Stimulated activated naive B cell treated with anti-CD40 and anti-IgM and Interleukin-4, amounts not matched to agents 10 μg/mL and 1 μg/mL and 100 μg/mL, for 72 hours (primary cell): Measurements from ENCODE around the gene ZNF668.
"Not testable (repeated sequence)": the region's sequence is repeated elsewhere in the genome, so short reads cannot be mapped to it uniquely, and the experiment has no call there.

Experiments used
- ATAC-seq, 2 donors: fragments of 150-1000 bp; cut with Tn5 transposase; replicated peaks; 2 replicates each; pipeline ENCODE4 v1.10.0; 2021; ENCODE audit warnings: moderate library complexity in 1 of 2
- DNase-seq: peaks from one replicate; pipeline ENCODE4 v3.0.0; 2021
- H3K27ac Mint-ChIP-seq: one replicate; pipeline ENCODE4 v1.8.0; 2022; ENCODE audit warnings: mild to moderate bottlenecking, mixed read lengths
- H3K27me3 Mint-ChIP-seq, 2 donors: one replicate each; pipeline ENCODE4 v1.8.0; 2022; ENCODE audit warnings: mixed read lengths in 2 of 2
- H3K36me3 Mint-ChIP-seq, 2 donors: one replicate each; pipeline ENCODE4 v1.8.0; 2022; ENCODE audit warnings: mixed read lengths in 2 of 2, mild to moderate bottlenecking in 1 of 2
- H3K4me1 Mint-ChIP-seq, 2 donors: one replicate each; pipeline ENCODE4 v1.8.0; 2022; ENCODE audit warnings: mixed read lengths in 2 of 2, mild to moderate bottlenecking in 1 of 2
- H3K4me3 Mint-ChIP-seq, 2 donors: one replicate each; pipeline ENCODE4 v1.8.0; 2022; ENCODE audit warnings: mild to moderate bottlenecking in 2 of 2, mixed read lengths in 2 of 2, moderate library complexity in 1 of 2
- H3K9me3 Mint-ChIP-seq, 2 donors: one replicate each; pipeline ENCODE4 v1.8.0; 2022; ENCODE audit warnings: mixed read lengths in 2 of 2, mild to moderate bottlenecking in 1 of 2

Gene ZNF668

DNA sequence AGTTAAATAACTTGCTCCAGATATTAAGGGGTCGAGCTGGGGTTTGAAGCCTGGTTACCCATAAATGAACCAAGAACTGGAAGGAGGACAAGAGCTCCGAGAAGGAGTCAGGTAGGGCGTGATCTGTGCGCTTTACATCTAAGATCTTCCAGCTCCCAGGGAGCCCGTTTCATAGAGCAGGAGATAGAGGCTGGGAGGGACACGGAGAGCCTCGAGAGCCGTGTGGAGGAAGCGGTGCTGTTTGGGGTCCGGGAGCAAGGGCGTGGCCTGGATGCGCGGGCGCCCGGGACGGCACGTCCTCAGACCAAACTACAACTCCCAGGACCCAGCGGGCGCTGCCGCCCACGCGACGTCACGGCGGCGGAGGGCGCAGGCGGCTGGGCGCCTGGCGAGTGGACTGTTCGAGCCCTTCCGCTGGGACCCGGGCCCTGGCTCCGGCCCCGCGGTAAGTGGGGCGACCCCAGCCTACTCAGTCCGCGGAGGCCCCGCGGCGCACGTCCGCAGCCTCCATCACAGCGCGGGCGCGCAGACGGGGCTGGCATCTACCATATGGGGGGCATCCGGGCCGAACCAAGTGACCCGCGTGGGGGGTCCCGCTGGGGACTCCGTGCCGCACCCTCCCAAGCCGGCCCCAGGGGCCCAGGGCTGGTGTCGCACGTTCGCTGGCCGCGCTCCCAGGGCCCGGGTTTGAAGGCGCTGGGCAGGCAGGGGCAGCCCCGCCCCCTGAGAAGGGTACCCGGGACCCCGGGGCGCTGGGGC is 34.2 kb upstream of the ZNF668 start, which contains the start of gene BCKDK:
Gene BCKDK (plus strand): TSS at position 352 of the 759 bp plus-strand sequence. CDS start 838 bp downstream, outside the sequence.
- peak within 1 kb of the TSS; percentile 89 to 90 for H3K4me3 Mint-ChIP-seq
- H3K36me3 Mint-ChIP-seq = peaks cover 18 to 34% of the 10 kb centered on the region in 2 donors
- H3K4me1 Mint-ChIP-seq = peaks cover 30 to 56% of the 10 kb centered on the region in 2 donors
- H3K27me3 Mint-ChIP-seq = peaks cover 0 to 4% of the 10 kb centered on the region in 2 donors
- H3K27ac Mint-ChIP-seq = peak within 1 kb of the TSS; percentile 92
- ATAC-seq = peak; percentile 85 to 88
- peak; percentile 70 for DNase-seq
- no peaks in the 10 kb centered on the region for H3K9me3 Mint-ChIP-seq

- peaks cover 27 to 48% of the 10 kb centered on the region in 2 donors for H3K4me1 Mint-ChIP-seq
Measured at GRCh38 chr16:31107465-31107867, 33.4 kb upstream of the ZNF668 start.

GRCh38 chr16:31106509-31107464 is 32.7 kb upstream of the ZNF668 start:
- H3K4me3 Mint-ChIP-seq = no peak overlapping the region
- H3K4me1 Mint-ChIP-seq = peaks cover 26 to 42% of the 10 kb centered on the region in 2 donors
- H3K27me3 Mint-ChIP-seq = peaks cover 0 to 4% of the 10 kb centered on the region in 2 donors
- ATAC-seq (no peak), DNase-seq (no peak)
- H3K27ac Mint-ChIP-seq = peak overlapping the region; percentile 73
- H3K9me3 Mint-ChIP-seq = no peaks in the 10 kb centered on the region
- peaks cover 13 to 23% of the 10 kb centered on the region in 2 donors for H3K36me3 Mint-ChIP-seq

More at GRCh38 chr16:31107465-31107867, 33.4 kb upstream of the ZNF668 start:
- H3K9me3 Mint-ChIP-seq = no peaks in the 10 kb centered on the region
- peak overlapping the region; percentile 89 to 90 for H3K4me3 Mint-ChIP-seq
- ATAC-seq (peak; percentile 1 to 30), DNase-seq (no peak)
- peaks cover 0 to 4% of the 10 kb centered on the region in 2 donors for H3K27me3 Mint-ChIP-seq
- peak overlapping the region; percentile 92 for H3K27ac Mint-ChIP-seq
- H3K36me3 Mint-ChIP-seq = peaks cover 17 to 29% of the 10 kb centered on the region in 2 donors

DNA sequence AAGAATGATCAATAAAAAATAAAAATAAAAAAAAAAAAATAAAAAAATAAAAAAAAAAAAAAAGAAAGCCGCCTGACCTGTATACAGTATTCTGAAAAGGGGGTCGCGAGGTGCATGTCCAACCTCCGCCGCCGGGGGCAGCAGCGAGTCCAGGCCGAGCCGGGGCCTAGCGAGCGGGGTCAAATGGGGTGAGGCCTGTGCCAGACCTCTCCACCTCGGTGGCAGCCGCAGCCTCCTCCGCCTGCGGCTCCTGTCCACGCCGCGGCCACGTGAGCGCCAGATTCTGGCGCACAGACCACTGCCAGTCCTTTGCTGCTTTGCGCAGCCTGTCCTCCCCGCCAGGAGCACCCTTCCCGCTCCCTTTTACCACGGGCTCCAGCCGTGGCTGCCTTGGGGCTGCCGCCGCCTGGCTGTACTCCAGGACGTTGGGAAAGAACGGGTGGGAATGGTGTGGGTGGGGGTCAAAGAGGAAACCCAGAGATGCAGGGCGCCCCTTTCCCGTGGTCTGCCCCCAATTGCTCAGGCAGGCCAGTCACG is 31.7 kb upstream of the ZNF668 start:
- Mint-ChIP-seq H3K27me3 (peaks cover 0 to 4% of the 10 kb centered on the region in 2 donors), H3K4me1 (peaks cover 26 to 33% of the 10 kb centered on the region in 2 donors), H3K9me3 (no peaks in the 10 kb centered on the region), H3K36me3 (peaks cover 13 to 17% of the 10 kb centered on the region in 2 donors), H3K27ac (peak overlapping the region; percentile 38), H3K4me3 (peak overlapping the region; percentile 49 to 66)
- ATAC-seq (peak; percentile 70 to 77), DNase-seq (peak; percentile 80)

- H3K4me1 Mint-ChIP-seq = peaks cover 7 to 10% of the 10 kb centered on the region in 2 donors
- DNase-seq, H3K27ac Mint-ChIP-seq, H3K27me3 Mint-ChIP-seq, H3K9me3 Mint-ChIP-seq, ATAC-seq, H3K36me3 Mint-ChIP-seq, H3K4me3 Mint-ChIP-seq: not testable (repeated sequence)
Measured at GRCh38 chr16:31100876-31101641, 27.0 kb upstream of the ZNF668 start.

GRCh38 chr16:31099860-31100638 is 26.0 kb upstream of the ZNF668 start:
- H3K27ac Mint-ChIP-seq = no peak overlapping the region
- no peaks in the 10 kb centered on the region for H3K9me3 Mint-ChIP-seq
- ATAC-seq (no peak), DNase-seq (no peak)
- no peaks in the 10 kb centered on the region for H3K27me3 Mint-ChIP-seq
- H3K36me3 Mint-ChIP-seq = no peaks in the 10 kb centered on the region
- peaks cover 8 to 15% of the 10 kb centered on the region in 2 donors for H3K4me1 Mint-ChIP-seq
- no peak overlapping the region for H3K4me3 Mint-ChIP-seq

- Mint-ChIP-seq H3K4me3 (peak within 1 kb of the TSS; percentile 88 to 99), H3K9me3 (no peaks in the 10 kb centered on the region), H3K27ac (peak within 1 kb of the TSS; percentile 98), H3K27me3 (no peaks in the 10 kb centered on the region), H3K4me1 (peaks cover 18 to 34% of the 10 kb centered on the region in 2 donors), H3K36me3 (peaks cover 0 to 10% of the 10 kb centered on the region in 2 donors)
- ATAC-seq = peak; percentile 88 to 93
- DNase-seq = peak; percentile 86
Measured at GRCh38 chr16:31094424-31095120, 20.5 kb upstream of the ZNF668 start, which contains the start of gene VKORC1. Gene VKORC1 (minus strand): TSS chr16:31094797. CDS start chr16:31094729, 68 bp downstream.

DNA sequence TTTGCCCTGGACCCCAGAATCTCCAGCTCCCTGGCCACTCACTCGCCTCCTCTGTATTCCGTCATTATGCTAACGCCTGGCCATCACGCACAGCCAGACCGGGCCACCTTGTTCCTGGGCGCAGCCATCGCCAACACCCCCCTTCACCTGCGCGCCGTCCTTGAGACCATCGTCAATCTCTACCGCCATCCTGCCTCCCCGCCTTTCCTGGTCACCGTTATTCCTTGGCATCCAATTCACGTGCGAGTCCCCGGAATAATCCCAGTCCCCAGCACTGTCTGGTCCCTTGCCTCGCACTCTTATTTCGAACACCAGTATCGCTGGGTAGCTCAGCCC is 20.0 kb upstream of the ZNF668 start:
- no peak for DNase-seq
- peak; percentile 4 to 8 for ATAC-seq

DNA sequence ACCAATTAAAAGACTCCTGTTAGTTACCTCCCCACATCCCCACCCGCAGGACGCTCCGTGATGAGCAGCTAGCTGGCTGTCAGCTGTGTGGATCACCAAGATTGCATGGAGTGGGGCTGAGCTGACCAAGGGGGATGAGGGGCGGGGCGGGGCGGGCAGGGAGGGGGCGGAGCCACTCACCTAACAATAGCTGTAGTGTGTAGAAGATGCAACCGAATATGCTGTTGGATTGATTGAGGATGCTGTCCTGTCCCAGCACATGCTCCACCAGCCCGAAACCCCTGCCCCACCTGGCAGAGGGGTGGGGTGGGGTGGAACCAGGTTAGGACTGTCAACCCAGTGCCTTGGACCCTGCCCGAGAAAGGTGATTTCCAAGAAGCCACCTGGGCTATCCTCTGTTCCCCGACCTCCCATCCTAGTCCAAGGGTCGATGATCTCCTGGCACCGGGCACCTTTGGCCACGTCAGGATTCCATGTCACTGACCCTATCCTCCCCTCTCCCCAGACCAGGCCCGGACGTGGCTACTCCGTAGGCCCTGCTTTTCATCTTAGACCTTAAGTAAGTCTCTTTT is 19.2 kb upstream of the ZNF668 start:
- H3K36me3 Mint-ChIP-seq = peaks cover 0 to 12% of the 10 kb centered on the region in 2 donors
- peaks cover 18 to 34% of the 10 kb centered on the region in 2 donors for H3K4me1 Mint-ChIP-seq
- no peaks in the 10 kb centered on the region for H3K9me3 Mint-ChIP-seq
- ATAC-seq (no peak), DNase-seq (no peak)
- peak overlapping the region; percentile 19 to 32 for H3K4me3 Mint-ChIP-seq
- no peak overlapping the region for H3K27ac Mint-ChIP-seq
- H3K27me3 Mint-ChIP-seq = no peaks in the 10 kb centered on the region

More for the DNA sequence above, 20.0 kb upstream of the ZNF668 start:
- peaks cover 0 to 12% of the 10 kb centered on the region in 2 donors for H3K36me3 Mint-ChIP-seq
- no peaks in the 10 kb centered on the region for H3K9me3 Mint-ChIP-seq
- peak overlapping the region; percentile 98 for H3K27ac Mint-ChIP-seq
- H3K4me1 Mint-ChIP-seq = peaks cover 18 to 34% of the 10 kb centered on the region in 2 donors
- H3K27me3 Mint-ChIP-seq = no peaks in the 10 kb centered on the region
- peak overlapping the region; percentile 88 to 99 for H3K4me3 Mint-ChIP-seq

- no peaks in the 10 kb centered on the region for H3K9me3 Mint-ChIP-seq
- no peak overlapping the region for H3K4me3 Mint-ChIP-seq
- ATAC-seq (no peak), DNase-seq (no peak)
- H3K36me3 Mint-ChIP-seq = peaks cover 0 to 12% of the 10 kb centered on the region in 2 donors
- H3K4me1 Mint-ChIP-seq = peaks cover 18 to 34% of the 10 kb centered on the region in 2 donors
- H3K27ac Mint-ChIP-seq = no peak overlapping the region
- H3K27me3 Mint-ChIP-seq = no peaks in the 10 kb centered on the region
Measured at GRCh38 chr16:31092330-31092729, 18.3 kb upstream of the ZNF668 start.

DNA sequence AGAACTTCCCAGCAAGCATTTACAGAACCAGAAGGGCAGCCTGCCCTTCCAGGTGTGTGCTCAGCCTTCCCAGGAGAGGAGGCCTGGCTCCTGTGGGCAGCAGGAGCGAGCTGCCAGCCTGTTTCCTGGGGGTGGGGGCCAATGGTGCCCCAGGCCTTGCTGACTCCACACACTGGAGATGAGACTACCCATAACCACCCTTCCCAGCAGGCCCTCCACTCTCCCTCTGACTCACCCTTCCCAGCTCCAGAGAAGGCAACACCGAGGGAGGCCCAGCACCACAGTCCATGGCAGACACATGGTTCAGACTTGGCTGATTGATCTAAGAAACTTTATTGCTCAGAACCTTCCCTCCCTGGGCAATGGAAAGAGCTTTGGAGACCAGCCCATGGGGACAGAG is 16.5 kb upstream of the ZNF668 start:
- no peak for ATAC-seq
- H3K9me3 Mint-ChIP-seq = no peaks in the 10 kb centered on the region
- H3K27ac Mint-ChIP-seq = no peak overlapping the region
- no peak for DNase-seq
- H3K36me3 Mint-ChIP-seq = peaks cover 6 to 18% of the 10 kb centered on the region in 2 donors
- peaks cover 17 to 24% of the 10 kb centered on the region in 2 donors for H3K4me1 Mint-ChIP-seq
- H3K4me3 Mint-ChIP-seq = no peak overlapping the region
- H3K27me3 Mint-ChIP-seq = no peaks in the 10 kb centered on the region

- Mint-ChIP-seq H3K27ac (peak overlapping the region; percentile 37), H3K9me3 (no peaks in the 10 kb centered on the region), H3K4me3 (no peak overlapping the region), H3K27me3 (no peaks in the 10 kb centered on the region), H3K4me1 (peaks cover 15% of the 10 kb centered on the region in 2 donors), H3K36me3 (peaks cover 6 to 18% of the 10 kb centered on the region in 2 donors)
- DNase-seq = no peak
- no peak for ATAC-seq
Measured at GRCh38 chr16:31089199-31089598, 15.2 kb upstream of the ZNF668 start.
